ENCODE measurements around the gene DLX2.

DNA sequence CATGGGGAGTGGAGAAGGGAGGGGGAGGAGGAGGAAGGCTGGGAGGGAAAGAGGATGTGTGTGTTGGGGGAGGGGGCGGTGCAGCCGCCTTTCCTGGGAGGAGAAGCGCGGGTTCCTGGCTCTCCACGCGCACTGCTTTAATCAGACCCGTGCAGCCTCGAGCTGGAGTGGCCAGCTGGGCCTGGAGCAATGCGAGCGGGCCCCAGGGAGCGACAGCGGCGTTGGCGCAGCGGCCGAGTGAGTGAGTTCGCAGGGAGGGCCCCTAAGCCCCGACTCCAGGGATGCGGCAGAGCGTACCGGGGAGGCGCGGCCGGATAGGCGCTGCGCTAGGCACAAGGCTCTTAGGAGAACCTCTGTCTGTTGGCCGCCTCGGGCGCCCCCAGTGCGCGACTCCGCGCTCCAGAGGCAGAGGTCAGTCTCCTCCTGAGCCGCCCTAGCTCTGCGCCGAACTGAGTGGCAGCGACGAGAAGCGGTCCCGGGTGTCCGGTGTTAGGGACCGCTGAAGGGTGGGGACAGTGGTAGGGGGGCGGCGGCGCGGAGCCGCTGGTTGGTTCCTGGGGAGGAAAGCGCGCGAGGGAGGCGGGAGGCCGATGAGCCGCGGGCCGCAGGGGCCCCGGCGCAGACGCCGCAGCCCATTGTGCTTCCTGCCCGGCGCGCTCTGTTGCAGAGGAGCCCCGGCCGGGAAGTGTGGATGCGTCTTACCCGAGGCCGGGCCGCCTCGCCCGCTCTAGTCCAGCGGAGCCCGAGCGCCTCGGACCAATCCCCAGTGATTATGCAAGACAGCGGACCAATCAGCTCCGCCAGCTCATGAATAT is 17.8 kb downstream of the DLX2 start:
- TF ChIP-seq, protein P1, sequence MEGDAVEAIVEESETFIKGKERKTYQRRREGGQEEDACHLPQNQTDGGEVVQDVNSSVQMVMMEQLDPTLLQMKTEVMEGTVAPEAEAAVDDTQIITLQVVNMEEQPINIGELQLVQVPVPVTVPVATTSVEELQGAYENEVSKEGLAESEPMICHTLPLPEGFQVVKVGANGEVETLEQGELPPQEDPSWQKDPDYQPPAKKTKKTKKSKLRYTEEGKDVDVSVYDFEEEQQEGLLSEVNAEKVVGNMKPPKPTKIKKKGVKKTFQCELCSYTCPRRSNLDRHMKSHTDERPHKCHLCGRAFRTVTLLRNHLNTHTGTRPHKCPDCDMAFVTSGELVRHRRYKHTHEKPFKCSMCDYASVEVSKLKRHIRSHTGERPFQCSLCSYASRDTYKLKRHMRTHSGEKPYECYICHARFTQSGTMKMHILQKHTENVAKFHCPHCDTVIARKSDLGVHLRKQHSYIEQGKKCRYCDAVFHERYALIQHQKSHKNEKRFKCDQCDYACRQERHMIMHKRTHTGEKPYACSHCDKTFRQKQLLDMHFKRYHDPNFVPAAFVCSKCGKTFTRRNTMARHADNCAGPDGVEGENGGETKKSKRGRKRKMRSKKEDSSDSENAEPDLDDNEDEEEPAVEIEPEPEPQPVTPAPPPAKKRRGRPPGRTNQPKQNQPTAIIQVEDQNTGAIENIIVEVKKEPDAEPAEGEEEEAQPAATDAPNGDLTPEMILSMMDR (IDR thresholded peaks at IDR 0.05): no peak
- TF ChIP-seq EZH2 (IDR thresholded peaks at IDR 0.05): peak; percentile 15
